ENCODE results near the gene TMEM167B. TPM values are rescaled to one million over a fixed set of nuclear protein-coding genes. Genes with fewer than 3 reads are reported as not detected.

TMEM167B gene
- 10 to 100 TPM; 14.6 to 23.0 TPM for total RNA-seq
- 19.6 TPM for polyA plus RNA-seq (2013, experiment 1 of 2)
- polyA plus RNA-seq (2013, experiment 2 of 2), result 17.1 TPM
- long read RNA-seq, experiment 1, transcript TMEM167B-201 (3 exons, 3,730 nt), result major isoform, 10 of 17 reads
- long read RNA-seq, experiment 1, partial matches to known transcripts, result 6 of 17 reads
- long read RNA-seq, experiment 1, other reads (novel, unspliced or antisense), result 1 of 17 reads
- long read RNA-seq, experiment 2, transcript TMEM167B-201 (3 exons, 3,730 nt), result major isoform, 36 of 44 reads
- long read RNA-seq, experiment 2, partial matches to known transcripts, result 4 of 44 reads
- long read RNA-seq, experiment 2, other reads (novel, unspliced or antisense), result 2 of 44 reads
- long read RNA-seq, experiment 3, transcript TMEM167B-201 (3 exons, 3,730 nt), result major isoform, 34 of 39 reads
- long read RNA-seq, experiment 3, partial matches to known transcripts, result 1 of 39 reads
- long read RNA-seq, experiment 3, other reads (novel, unspliced or antisense), result 4 of 39 reads
- long read RNA-seq, experiment 4, transcript TMEM167B-201 (3 exons, 3,730 nt), result major isoform, 16 of 40 reads
- long read RNA-seq, experiment 4, partial matches to known transcripts, result 0 of 40 reads
- long read RNA-seq, experiment 4, other reads (novel, unspliced or antisense), result 23 of 40 reads

- DNase-seq, result peak; percentile 98
- peak within 1 kb of the TSS; percentile 76 for H3K9ac ChIP-seq (ENCODE audit: extremely low read depth, low read length, poor library complexity, severe bottlenecking)
- Mint-ChIP-seq H3K27ac (peak within 1 kb of the TSS; percentile 95), H3K36me3 (ENCODE audit: low read depth) (peaks cover 21% of the 10 kb centered on the region), H3K4me1 (peaks cover 9% of the 10 kb centered on the region), H3K4me3 (peak within 1 kb of the TSS; percentile 89), H3K27me3 (ENCODE audit: insufficient read depth) (no peaks in the 10 kb centered on the region), H3K9me3 (peaks cover 13% of the 10 kb centered on the region)
- no peak for TF ChIP-seq CTCF (conservative IDR thresholded peaks at IDR 0.05)
- H3K27ac ChIP-seq (ENCODE audit: low read depth, low read length), result peak within 1 kb of the TSS; percentile 59
- H3K27me3 ChIP-seq (ENCODE audit: control insufficient read depth, insufficient read depth, low read length, poor library complexity, severe bottlenecking), result no peaks in the 10 kb centered on the region
- no peaks in the 10 kb centered on the region for H3K4me1 ChIP-seq (ENCODE audit: control insufficient read depth, insufficient read depth, low read length)
- H3K9me3 ChIP-seq (ENCODE audit: control insufficient read depth, low read length), result no peaks in the 10 kb centered on the region
- peaks cover 12% of the 10 kb centered on the region for H3K36me3 ChIP-seq (ENCODE audit: control insufficient read depth, insufficient read depth, low read length)
- H3K4me3 ChIP-seq (ENCODE audit: low read length), result peak within 1 kb of the TSS; percentile 93
- 18 to 26% methylated on average over 41 to 67 of the region's 67 CpGs for WGBS, 2 experiments (ENCODE audit: insufficient coverage in 1 of 2, insufficient read length in 1 of 2)
Measured at GRCh38 chr1:109090196-109091077, at the start of gene TMEM167B. Gene TMEM167B (plus strand): TSS chr1:109090764. CDS start chr1:109090873, 109 bp downstream.

- peak overlapping the region; percentile 30 for H3K27ac Mint-ChIP-seq
- peak; percentile 71 for DNase-seq
- no peak for TF ChIP-seq CTCF (conservative IDR thresholded peaks at IDR 0.05)
- H3K4me1 ChIP-seq (ENCODE audit: control insufficient read depth, insufficient read depth, low read length), result no peaks in the 10 kb centered on the region
- peak overlapping the region; percentile 57 for H3K9ac ChIP-seq (ENCODE audit: extremely low read depth, low read length, poor library complexity, severe bottlenecking)
- H3K9me3 ChIP-seq (ENCODE audit: control insufficient read depth, low read length), result no peaks in the 10 kb centered on the region
- no peaks in the 10 kb centered on the region for H3K9me3 Mint-ChIP-seq
- 0% methylated on average over 11 to 44 of the region's 44 CpGs for WGBS, 2 experiments (ENCODE audit: insufficient coverage in 1 of 2, insufficient read length in 1 of 2)
- H3K36me3 ChIP-seq (ENCODE audit: control insufficient read depth, insufficient read depth, low read length), result no peaks in the 10 kb centered on the region
- no peaks in the 10 kb centered on the region for H3K27me3 ChIP-seq (ENCODE audit: control insufficient read depth, insufficient read depth, low read length, poor library complexity, severe bottlenecking)
- no peaks in the 10 kb centered on the region for H3K27me3 Mint-ChIP-seq (ENCODE audit: insufficient read depth)
- H3K27ac ChIP-seq (ENCODE audit: low read depth, low read length), result peak overlapping the region; percentile 78
- H3K36me3 Mint-ChIP-seq (ENCODE audit: low read depth), result no peaks in the 10 kb centered on the region
- peak overlapping the region; percentile 79 for H3K4me3 Mint-ChIP-seq
- H3K4me3 ChIP-seq (ENCODE audit: low read length), result peak overlapping the region; percentile 94
- peaks cover 1% of the 10 kb centered on the region for H3K4me1 Mint-ChIP-seq
Measured at GRCh38 chr1:109040989-109041620, 49.5 kb upstream of the TMEM167B start.

All from endodermal cell (in vitro differentiated cells).